ENCODE results near the gene PLCXD1. TPM values are rescaled to one million over a fixed set of nuclear protein-coding genes. Genes with fewer than 3 reads are reported as not detected.
"Not testable (repeated sequence)": the region's sequence is repeated elsewhere in the genome, so short reads cannot be mapped to it uniquely, and the experiment has no call there.

Gene PLCXD1
- total and polyA plus RNA-seq, 4 donors, result 13.4 to 41.5 (median 28.2) TPM

- Histone ChIP-seq H3K4me3 (no peak overlapping the region), H3K27me3 (ENCODE audit: control insufficient read depth in 3 of 3, insufficient read depth in 3 of 3, low read length in 2 of 3) (no peaks in the 10 kb centered on the region), H3K9me3 (ENCODE audit: control insufficient read depth in 4 of 4, insufficient read depth in 3 of 4, low read length in 3 of 4) (no peaks in the 10 kb centered on the region), H3K27ac (ENCODE audit: low read depth in 1 of 2, low read length in 1 of 2) (no peak overlapping the region), H3K36me3 (ENCODE audit: control insufficient read depth in 4 of 4, insufficient read depth in 4 of 4, low read length in 4 of 4) (no peaks in the 10 kb centered on the region), H3K4me1 (ENCODE audit: control insufficient read depth in 5 of 5, insufficient read depth in 5 of 5, low read length in 5 of 5) (no peaks in the 10 kb centered on the region), H3K9ac (ENCODE audit: insufficient read depth in 1 of 2, low read length in 2 of 2) (no peak overlapping the region)
- no peak for DNase-seq
- ATAC-seq (ENCODE audit: insufficient read depth, low FRiP score), result no peak
- 77 to 87% methylated on average over 10 to 13 of the region's 14 CpGs for WGBS, 2 donors
- TF ChIP-seq CTCF (IDR thresholded peaks at IDR 0.05; ENCODE audit: control extremely low read depth, extremely low read depth), result no peak
Observed at GRCh38 chrX:250965-251364, 30.2 kb upstream of the PLCXD1 start.

GRCh38 chrX:251396-252243 lies 29.6 kb upstream of the PLCXD1 start:
- not testable (repeated sequence) for H3K27ac ChIP-seq (ENCODE audit: low read depth in 1 of 2, low read length in 1 of 2); ATAC-seq (ENCODE audit: insufficient read depth, low FRiP score)
- 72 to 76% methylated on average over 17 of the region's 17 CpGs for WGBS, 2 donors

GRCh38 chrX:252244-252956 lies 28.8 kb upstream of the PLCXD1 start:
- TF ChIP-seq CTCF (IDR thresholded peaks at IDR 0.05; ENCODE audit: control extremely low read depth, extremely low read depth), result no peak
- DNase-seq (peak in 1 of 3 donors; percentile 3), ATAC-seq (ENCODE audit: insufficient read depth, low FRiP score) (no peak)
- no peak overlapping the region for H3K27ac ChIP-seq (ENCODE audit: low read depth in 1 of 2, low read length in 1 of 2)
- no peaks in the 10 kb centered on the region for H3K9me3 ChIP-seq (ENCODE audit: control insufficient read depth in 4 of 4, insufficient read depth in 3 of 4, low read length in 3 of 4)
- H3K27me3 ChIP-seq (ENCODE audit: control insufficient read depth in 3 of 3, insufficient read depth in 3 of 3, low read length in 2 of 3), result no peaks in the 10 kb centered on the region
- no peaks in the 10 kb centered on the region for H3K36me3 ChIP-seq (ENCODE audit: control insufficient read depth in 4 of 4, insufficient read depth in 4 of 4, low read length in 4 of 4)
- 92% methylated on average over 12 of the region's 12 CpGs for WGBS, 2 donors
- no peak overlapping the region for H3K9ac ChIP-seq (ENCODE audit: insufficient read depth in 1 of 2, low read length in 2 of 2)
- H3K4me3 ChIP-seq, result no peak overlapping the region
- no peaks in the 10 kb centered on the region for H3K4me1 ChIP-seq (ENCODE audit: control insufficient read depth in 5 of 5, insufficient read depth in 5 of 5, low read length in 5 of 5)

More at GRCh38 chrX:251396-252243, 29.6 kb upstream of the PLCXD1 start:
- H3K27me3 ChIP-seq (ENCODE audit: control insufficient read depth in 3 of 3, insufficient read depth in 3 of 3, low read length in 2 of 3); H3K4me3 ChIP-seq; DNase-seq; H3K9ac ChIP-seq (ENCODE audit: insufficient read depth in 1 of 2, low read length in 2 of 2); H3K4me1 ChIP-seq (ENCODE audit: control insufficient read depth in 5 of 5, insufficient read depth in 5 of 5, low read length in 5 of 5); H3K9me3 ChIP-seq (ENCODE audit: control insufficient read depth in 4 of 4, insufficient read depth in 3 of 4, low read length in 3 of 4); H3K36me3 ChIP-seq (ENCODE audit: control insufficient read depth in 4 of 4, insufficient read depth in 4 of 4, low read length in 4 of 4): not testable (repeated sequence)

- no peak for TF ChIP-seq CTCF (IDR thresholded peaks at IDR 0.05; ENCODE audit: control extremely low read depth, extremely low read depth)
- H3K27me3 ChIP-seq (ENCODE audit: control insufficient read depth in 3 of 3, insufficient read depth in 3 of 3, low read length in 2 of 3), result no peaks in the 10 kb centered on the region
- peak in 1 of 3 donors; percentile 0 for DNase-seq
- no peaks in the 10 kb centered on the region for H3K4me1 ChIP-seq (ENCODE audit: control insufficient read depth in 5 of 5, insufficient read depth in 5 of 5, low read length in 5 of 5)
- no peak for ATAC-seq (ENCODE audit: insufficient read depth, low FRiP score)
- no peaks in the 10 kb centered on the region for H3K36me3 ChIP-seq (ENCODE audit: control insufficient read depth in 4 of 4, insufficient read depth in 4 of 4, low read length in 4 of 4)
- H3K9me3 ChIP-seq (ENCODE audit: control insufficient read depth in 4 of 4, insufficient read depth in 3 of 4, low read length in 3 of 4), result no peaks in the 10 kb centered on the region
- WGBS, 2 donors, result 82 to 87% methylated on average over 3 of the region's 3 CpGs
- H3K9ac ChIP-seq (ENCODE audit: insufficient read depth in 1 of 2, low read length in 2 of 2), result no peak overlapping the region
- H3K4me3 ChIP-seq, result no peak overlapping the region
- H3K27ac ChIP-seq (ENCODE audit: low read depth in 1 of 2, low read length in 1 of 2), result no peak overlapping the region
Observed at GRCh38 chrX:252957-253291, 28.3 kb upstream of the PLCXD1 start.
